Activated CD4-positive, CD25-positive, alpha-beta regulatory T cell (primary cell): ENCODE results near the gene KATNAL1.
"Not testable (repeated sequence)": the region's sequence is repeated elsewhere in the genome, so short reads cannot be mapped to it uniquely, and the experiment has no call there.

Experiments used
- DNase-seq, 4 experiments: peaks; one replicate each; lab custom pipeline; 2025; lab: John Stamatoyannopoulos, UW

Gene KATNAL1

DNA sequence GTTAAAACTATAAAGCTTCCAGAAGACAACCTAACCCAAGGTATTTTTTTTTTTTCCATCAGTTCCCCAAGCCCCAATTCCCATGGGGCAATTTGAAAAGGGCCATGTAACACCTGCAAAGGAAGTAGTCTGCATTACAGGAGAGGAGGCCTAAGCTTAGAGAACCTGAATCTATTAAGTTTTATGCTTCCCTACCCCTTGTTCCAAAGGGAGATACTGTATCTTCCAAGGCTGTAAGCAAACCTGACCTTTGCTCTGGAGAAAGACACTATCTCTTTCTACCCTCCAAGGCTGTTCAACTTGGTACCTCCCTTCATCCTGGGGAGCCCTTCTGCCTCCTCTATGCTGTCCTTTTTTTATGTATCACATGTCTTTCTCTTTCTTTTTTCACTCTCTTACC, 15.0 kb downstream of the KATNAL1 start:
- DNase-seq = no peak

DNA sequence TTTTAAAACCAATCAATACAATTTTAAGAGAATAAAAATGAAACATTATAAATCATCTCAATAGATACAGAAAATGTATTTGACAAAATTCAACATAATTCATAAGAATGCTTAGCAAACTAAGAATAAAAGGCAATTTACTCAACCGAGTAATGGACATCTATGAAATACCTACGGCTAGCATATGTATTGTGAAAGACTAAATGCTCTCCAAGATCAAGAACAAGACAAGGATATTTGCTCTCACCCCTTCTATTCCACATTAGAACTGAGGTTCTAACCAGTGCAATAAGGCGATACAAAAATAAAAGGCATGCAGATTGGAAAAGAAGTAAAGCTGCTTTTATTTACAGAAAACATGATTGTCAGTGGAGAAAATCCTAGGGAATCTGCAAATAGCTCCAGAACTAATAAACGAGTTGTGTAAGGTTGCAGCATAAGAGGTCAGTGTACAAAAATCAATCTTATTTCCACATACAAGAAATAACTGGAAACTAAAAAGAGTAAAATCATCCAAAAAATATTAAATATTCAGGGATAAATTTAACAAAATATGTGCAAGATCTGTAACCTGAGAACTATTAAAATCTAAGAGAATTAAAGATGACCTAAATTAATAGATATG, 16.4 kb downstream of the KATNAL1 start:
- DNase-seq = no peak

DNA sequence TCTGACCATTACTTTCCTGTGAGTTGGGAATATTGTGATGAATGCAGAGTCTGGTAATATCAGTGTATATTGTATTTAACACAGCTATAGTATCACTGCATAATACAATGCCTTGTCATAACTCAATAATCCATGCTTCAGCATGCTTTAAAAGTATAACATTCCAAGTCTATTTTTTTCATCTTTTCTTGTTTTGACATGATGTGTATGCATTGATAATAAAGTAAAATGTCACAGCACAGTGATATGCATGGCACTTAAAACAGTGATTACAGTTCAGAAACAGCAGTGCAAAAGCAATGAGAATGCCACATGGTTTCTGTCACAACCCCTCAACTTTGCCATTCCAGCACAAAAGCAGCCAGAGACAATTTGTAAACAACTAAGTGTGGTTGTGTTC, 17.8 kb downstream of the KATNAL1 start:
- no peak for DNase-seq

DNA sequence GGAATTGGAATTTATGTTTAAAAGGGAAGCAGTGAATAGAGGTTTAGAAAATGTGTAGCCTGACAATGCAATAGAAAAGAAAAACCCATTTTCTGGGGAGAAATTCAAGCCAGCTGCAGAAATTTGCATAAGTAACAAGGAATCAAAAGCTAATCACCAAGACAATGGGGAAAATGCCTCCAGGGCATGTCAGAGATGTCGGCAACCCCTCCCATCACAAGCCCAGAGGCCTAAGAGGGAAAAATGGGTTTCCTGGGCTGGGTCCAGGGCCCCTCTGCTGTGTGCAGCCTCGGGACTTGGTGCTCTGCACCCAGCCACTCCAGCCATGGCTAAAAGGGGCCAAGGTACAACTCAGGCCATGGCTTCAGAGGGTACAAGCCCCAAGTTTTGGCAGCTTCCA, 21.3 kb downstream of the KATNAL1 start:
- DNase-seq = not testable (repeated sequence)

DNA sequence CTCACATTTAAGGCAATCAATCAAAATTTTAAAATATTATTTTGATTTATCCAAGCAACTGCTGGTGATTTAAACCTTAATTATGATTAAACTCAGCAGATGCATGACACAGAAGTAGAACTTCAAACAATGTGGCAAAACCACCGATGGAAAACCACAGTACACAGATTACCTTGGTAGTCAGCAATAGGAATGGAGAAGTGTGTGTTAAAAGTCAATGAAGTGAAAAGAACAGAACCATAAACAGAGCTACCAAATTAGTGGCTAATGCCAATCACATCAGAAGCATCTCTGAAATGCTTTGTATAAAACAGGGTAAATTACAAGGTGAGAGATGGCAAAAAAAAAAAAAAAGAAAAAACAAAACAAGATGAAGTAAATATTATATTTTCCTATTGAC, 31.2 kb downstream of the KATNAL1 start:
- DNase-seq = no peak

DNA sequence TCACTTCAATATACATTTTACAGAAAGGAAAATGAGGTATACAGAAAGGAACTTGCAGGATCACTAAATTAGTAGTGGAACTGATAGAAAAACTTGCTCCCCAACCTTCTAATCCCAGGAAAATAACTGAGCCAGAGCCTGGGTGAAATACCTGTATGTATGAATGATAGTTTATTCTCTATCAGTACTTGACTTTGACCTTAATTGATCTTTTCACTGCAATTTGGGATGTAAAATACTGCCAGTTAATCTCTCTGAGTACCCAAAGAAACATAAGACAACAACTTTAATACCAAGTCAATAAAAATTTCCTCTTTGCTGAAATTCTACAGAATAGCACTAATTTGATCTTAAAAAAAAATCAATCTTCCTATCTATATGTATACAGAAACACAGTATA, 33.3 kb downstream of the KATNAL1 start:
- no peak for DNase-seq

DNA sequence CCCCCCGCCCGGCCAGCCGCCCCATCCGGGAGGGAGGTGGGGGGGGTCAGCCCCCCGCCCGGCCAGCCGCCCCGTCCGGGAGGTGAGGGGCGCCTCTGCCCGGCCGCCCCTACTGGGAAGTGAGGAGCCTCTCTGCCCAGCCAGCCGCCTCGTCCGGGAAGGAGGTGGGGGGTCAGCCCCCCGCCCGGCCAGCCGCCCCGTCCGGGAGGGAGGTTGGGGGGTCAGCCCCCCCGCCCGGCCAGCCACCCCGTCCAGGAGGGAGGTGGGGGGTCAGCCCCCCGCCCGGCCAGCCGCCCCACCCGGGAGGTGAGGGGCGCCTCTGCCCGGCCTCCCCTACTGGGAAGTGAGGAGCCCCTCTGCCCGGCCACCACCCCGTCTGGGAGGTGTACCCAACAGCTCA, 37.3 kb downstream of the KATNAL1 start:
- not testable (repeated sequence) for DNase-seq

DNA sequence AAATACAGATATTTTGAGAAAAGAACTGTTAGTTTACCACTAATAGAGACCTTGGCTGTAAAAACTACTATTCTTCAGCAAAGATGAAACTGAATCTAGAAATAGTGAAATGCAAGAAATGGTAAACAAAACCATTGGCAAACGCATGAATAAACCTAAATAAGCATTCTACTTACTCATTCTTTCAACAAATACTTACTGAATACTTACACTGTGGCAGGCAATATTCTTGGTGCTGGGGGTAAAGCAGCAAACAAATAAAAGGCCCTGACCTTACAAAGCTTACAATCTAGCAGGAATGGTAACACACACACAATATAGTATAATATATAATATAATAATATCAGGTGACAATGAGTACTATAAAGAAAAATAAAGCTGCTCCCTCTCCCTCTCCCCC, 38.7 kb downstream of the KATNAL1 start:
- no peak for DNase-seq

DNA sequence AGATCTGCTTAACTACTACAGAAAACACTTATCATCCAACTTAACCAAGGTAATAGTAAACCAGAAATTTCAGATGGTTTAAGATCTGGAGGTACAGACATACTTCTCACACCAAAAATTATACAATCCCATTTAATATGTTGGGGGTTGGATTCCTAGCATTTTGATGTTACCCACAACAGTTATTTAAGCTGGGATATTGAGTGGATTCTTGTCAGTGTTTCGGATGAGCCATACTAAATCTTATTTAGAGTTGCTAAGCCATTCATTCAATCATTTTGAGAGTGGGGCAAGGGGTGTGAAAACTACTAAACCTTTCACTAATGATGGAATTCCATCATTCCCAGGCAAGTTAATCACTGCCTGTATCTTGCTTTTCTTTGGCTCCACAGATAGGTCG, 40.6 kb downstream of the KATNAL1 start:
- no peak for DNase-seq

DNA sequence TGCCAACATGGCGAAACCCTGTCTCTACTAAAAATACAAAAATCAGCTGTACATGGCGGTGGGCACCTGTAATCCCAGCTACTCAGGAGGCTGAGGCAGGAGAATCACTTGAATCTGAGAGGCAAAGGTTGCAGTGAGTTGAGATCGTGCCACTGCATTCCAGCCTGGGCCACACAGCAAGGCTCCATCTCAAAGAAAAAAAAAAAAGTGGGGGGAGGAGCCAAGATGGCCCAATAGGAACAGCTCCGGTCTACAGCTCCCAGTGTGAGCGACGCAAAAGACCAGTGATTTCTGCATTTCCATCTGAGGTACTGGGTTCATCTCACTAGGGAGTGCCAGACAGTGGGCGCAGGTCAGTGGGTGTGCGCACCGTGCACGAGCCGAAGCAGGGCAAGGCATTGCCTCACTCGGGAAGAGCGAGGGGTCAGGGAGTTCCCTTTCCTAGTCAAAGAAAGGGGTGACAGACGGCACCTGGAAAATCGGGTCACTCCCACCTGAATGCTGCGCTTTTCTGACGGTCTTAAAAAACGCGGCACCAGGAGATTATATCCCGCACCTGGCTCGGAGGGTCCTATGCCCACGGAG, 48.1 kb downstream of the KATNAL1 start:
- DNase-seq = not testable (repeated sequence)

DNA sequence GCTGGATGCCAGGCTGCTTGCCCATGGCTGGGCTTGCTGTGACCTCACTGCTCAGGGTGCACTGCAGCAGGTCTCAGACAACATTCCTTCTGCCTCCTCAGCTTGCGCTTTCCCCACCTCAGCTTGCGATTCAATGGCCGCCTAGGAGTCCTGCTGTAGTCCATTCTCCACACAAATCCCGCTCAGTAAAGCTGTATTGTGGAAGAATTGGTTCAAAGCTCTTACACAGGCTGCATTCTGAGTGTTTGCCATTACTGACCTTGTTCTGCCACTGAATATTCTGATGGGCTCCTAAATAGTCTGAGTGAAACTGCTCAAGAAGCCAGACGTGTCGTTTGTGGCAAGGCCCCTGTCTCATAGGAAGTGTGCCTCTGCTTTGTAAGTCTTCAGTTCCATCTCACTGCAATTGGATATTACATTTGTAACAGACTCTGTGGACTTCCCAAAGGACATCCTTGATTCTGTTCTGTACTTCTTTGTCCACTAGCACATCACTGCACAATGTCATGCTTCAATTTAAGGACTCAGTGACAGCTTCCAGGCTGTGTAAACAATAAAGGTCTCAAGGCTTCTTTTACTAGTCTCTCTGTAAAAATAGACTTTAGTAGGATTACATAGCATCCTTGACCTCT, 49.8 kb downstream of the KATNAL1 start:
- DNase-seq = no peak

DNA sequence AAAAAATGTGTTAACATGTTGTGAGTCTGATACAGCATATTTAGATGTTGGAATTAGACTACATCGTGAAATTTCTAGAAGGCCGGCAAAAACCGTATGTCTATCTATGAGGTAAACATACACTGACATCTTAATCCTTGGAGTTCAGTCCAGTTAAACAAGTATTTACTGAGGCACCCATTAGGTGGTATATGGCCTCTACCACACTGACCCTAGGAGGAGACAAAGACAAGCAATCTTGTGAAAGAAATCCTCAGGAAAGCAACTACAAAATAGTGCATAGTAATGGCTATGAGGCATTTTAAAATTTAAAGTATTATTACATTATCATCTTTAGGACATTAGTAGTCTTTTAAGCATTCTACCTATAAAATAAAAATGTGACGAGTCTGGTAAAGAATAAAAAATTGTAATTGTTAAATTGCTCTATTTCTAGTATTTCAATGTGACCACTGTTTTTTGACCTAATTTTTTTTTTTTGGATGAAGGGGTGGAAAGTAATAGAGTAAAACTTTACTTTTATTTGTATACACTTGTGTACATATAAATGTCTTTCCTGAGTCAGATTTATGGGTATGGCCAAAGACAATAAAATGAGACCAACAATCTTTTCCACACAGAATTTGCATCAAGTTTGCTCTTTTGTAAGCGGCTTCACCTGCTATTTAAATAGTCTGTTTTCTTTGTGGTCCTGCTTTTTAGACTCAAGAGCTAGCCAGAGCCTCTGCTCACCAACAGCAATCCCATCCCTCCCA, 50.5 kb downstream of the KATNAL1 start:
- no peak for DNase-seq

DNA sequence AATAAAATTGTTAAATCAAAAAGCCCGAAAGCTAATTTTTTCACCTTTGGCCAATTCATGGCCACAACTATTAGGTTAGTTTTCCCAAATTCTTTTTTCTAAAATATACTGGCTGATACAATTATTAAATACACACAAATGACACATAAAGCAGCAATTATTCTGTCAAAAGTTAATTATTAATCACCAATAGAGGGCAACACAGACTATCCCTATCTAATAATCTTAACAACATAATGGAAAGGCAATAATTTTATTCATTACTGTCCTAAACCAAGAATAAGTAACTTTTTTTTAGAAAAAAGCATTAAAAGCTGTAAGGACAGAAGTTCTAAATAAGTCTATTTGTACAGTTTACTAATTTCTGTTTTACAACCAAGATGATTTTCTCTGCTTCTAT, 51.7 kb downstream of the KATNAL1 start:
- DNase-seq = no peak

DNA sequence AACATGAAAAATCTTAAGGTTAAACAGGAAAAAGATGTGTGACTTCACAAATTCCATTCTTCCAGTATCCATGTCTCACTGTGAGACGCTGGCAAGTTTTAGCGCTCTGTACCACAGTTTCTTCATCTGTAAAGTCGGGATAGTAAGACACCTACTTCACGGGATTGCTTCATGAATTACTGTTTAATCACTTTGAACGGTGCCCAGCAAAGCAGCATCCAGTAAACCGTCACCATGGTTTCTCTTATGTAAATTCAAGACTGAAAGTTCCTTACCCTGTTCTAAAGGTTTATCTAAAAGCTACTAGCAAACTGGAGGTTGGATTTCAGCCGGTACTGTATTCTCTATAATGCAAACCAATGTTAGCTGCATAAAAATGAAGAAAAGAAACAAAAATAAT, 53.5 kb downstream of the KATNAL1 start:
- DNase-seq = no peak

DNA sequence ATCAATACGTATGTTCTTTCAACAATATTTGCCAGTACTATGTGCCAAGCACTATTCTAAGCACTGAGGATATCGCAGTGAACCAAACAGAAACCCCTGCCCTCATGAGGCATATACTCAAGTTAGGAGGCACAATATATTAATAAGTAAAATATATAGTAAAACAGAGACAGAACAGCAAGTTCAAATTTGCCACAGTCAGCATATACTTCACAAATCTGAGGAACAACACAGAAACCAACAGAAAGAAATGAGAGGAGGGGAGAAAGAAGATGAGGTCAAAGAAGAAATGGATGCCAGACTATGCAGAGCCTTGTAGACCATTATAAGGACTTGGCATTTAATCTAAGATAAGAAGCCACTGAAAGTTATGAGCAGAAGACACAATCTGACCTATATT, 59.9 kb downstream of the KATNAL1 start:
- DNase-seq = no peak

DNA sequence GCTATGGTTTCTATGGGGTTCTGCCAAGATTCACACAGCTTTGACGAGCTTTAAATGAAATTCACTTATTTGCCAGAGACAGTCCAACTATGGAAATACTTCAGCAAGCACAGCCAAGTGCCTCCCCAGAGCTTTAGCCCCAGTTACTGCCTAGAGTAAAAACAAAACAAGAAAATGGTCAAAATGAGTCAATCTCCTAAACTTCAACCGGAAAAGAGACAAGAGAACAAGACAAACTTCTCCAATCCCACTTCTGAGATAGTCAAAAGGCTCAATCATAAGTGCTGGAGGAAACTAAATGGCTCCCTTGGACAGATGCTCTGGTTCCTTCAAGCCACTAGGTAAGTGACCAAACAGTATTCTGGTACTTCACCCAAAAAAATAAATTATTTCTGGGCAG, 65.8 kb downstream of the KATNAL1 start:
- no peak for DNase-seq

DNA sequence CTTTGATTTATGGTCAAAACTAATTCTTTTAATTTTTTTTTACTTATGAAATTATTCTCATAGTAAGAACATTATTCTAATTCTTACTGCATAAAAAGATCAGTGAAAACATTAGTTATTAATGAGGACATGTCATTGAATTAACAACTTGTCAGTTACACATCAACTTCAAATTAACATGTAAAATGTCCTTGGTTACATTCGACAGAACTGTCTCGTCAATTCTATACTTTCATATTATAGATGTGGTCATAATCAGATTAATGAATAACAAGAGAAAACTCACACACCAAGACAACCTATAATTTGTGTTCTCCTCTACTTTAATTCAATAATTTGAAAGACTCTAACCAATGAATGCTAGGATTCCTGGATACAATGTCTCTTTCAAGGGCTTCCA, 66.7 kb downstream of the KATNAL1 start:
- no peak for DNase-seq

DNA sequence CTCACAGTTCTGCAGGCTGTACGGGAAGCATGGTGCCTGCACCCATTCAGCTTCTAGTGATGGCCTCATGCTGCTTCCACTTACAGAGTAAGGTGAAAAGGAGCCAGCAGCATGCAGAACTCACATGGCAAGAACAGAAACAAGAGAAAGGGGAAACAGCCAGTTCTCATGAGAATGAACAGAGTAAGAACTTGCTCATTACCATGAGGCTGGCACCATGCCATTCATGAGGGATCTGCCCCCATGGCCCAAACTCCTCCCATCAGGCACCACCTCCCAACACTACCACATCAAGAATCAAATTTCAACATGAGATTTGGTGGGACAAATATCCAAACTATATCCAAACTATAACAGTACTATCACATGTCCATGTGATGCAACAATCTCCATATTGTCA, 72.1 kb downstream of the KATNAL1 start:
- DNase-seq = no peak

DNA sequence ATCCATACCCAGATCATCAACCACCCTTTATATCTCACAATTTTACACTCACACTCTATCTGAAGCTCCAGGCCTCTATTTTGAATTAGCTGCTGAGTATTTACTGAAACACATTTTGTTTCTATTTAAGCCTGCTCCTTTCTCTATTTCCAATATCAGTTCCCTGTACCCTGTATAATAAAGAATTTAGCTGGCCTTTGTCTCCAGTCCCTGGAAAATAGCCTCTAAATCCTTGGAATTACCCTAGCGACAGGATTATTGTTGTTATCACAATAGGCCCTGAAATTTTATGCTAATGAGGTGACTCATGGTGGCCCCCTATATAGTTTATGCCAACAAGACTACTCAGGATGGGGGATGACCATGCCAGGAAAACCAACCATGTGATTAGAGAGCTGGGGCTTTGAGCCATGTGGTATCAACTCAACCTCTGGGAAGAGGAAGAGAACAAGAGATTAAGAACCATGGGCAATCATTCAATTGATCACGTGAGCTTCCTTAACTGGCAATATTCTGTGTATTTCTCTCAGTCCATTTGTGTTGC, 72.7 kb downstream of the KATNAL1 start:
- no peak for DNase-seq

DNA sequence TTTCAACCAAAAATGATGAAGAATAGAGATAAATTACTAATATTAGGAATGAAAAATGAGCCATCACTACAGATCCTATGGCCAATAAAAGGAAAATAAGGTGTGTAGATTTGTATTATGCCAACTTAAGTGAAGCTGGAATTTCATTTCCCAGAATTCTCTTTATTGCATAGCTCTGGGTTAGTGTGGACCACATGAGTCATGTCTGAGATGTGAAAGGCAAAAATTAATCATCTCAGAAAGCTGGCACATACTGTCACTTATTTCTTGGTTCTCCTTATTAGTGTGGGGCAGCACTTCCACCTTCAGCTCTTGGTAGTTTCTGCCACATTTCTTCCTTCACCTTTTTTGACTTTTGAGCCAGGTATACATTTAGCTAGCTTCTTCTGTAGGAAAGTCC, 82.6 kb downstream of the KATNAL1 start:
- no peak for DNase-seq

DNA sequence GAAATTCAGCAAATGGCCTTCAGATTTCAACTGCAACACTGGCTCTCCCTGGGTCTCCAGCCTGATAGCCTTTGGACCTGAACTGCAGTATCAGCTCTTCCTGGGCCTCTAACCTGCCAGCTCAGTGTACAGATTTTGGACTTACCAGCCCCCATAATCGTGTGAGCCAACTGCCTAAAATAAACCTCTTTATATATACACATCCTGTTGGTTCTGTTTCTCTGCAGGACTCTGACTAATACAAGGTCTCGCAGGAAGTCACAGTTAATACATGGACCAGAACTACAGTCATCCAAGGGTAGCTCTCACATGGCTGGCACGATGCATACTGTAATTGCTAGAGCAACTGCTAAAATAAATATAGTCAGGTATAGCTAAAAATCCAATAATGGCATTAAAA, 85.1 kb downstream of the KATNAL1 start:
- no peak for DNase-seq

DNA sequence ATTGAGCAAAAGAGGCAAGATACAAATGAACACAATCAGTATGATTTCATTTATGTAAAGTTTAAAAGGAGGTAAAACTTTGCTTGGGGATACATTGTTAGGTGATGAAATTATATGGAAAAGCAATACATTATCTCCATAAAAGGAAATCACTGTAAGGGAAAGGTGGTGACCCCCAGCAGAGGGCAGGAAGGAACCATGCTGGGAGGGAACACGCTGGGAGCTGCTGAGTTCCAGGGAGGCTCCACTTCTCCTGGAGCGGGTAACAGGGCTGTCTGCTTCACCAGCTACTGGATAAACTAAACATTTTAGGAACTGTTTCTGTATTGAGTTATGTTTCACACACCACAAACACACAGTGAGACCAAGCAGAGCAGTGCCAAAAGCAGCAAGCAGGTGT, 91.2 kb downstream of the KATNAL1 start:
- DNase-seq = no peak

DNA sequence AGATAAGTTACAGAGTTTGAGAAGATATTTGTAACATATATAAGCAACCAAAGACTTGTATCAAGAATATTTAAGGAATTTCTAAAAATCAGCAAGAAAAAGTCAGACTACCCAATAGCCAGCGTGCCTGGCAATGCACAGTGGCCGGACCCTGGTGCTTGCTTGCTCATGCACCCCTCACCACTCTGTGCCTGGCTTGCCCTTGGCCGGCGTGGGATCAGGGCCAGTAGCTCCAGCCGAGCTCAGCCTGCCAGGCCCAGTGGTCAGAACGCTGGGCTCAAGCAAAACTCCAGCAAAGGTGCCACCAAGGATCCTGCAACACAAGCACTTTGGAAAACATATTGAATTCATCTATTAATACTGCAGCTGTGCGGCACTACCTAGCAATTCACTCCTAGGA, 95.1 kb downstream of the KATNAL1 start:
- DNase-seq = no peak
